NCI-H2227 (cell line): ENCODE data around the gene MEGF11.

ENCODE experiments used
- DNase-seq: peaks from one replicate; lab custom pipeline; 2025; ENCODE audit not compliant: unreplicated experiment; lab: John Stamatoyannopoulos, UW

The MEGF11 gene

DNA sequence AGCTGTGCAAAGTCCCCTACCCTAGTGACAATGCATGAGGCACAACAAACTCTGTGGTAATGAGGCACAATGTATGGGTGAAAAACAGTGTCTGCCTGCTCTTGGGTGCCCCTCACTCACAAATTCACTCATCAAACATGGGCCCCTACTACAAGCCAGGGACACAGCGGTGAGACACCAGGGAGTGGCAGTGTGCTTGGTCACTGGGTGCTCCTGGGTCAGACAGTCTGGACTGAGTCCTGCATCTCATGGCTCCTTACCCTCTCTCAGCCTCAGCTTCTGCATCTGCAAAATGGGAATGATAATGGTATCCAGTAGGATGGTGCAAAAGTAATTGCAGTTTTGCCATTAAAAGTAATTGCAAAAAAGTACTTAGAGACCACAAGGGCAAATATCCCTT is 184.7 kb downstream of the MEGF11 start:
- DNase-seq, result no peak

- DNase-seq, result no peak
Measured at GRCh38 chr15:66067687-66068086, 185.9 kb downstream of the MEGF11 start.

DNA sequence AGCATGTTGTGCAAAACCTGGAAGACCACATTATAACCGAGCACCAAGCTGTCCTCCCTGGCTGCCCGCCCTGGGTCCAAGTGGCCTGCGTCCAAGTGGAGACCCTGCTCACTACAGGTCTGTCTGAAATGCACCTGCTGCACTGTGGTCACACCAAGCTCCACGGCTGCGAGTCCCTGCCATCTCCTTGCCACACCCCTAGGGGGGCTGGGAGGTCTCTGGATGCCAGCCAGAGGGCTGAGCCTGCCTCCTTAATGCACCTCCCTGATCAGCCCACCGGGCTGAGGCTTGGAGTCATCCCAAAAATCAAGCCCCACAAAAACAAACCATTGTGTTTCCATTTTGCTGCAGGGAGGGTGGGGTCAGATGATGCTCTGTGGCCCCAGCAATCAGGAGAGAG is 187.1 kb downstream of the MEGF11 start:
- no peak for DNase-seq

DNA sequence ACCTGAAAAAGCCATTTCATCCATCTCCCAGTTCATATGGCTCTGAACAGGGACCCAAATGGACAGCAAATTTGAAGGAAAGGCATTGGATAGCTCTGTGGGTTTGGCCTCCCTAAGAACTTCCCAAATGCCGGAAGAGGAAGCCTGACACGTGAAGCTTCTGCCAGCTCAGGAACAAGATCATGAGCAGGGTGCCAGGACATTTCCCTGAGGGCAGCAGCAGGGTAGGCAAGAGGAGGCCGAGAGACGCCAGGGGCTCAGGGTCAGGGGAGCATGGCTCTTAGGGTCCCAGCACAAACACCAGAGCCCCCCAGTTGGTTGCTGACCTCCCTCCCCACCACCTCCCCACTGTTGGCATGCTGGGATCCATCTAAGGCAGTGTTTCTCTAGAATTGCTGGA is 187.5 kb downstream of the MEGF11 start:
- no peak for DNase-seq

DNA sequence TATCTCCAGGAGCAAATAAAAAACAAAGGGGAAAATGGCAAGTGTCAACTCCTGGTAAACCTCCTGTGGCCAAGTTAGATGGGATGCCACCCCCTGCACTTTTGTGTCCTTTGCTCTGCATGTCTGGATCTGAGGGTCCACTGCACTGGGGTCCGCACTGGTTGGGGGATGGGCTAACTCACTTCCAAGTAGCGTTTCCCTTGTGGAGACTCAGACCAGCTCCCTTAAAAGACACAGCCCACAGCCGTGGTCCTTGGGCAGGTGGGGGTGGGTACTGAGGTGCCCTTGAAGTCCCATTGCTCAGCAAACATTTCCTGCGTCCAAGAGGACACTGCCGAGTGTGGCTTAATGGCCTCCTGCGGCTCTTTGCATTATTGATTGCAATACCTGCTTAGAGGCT is 188.2 kb downstream of the MEGF11 start:
- DNase-seq, result no peak

- DNase-seq, result no peak
Measured at GRCh38 chr15:66063147-66063546, 190.4 kb downstream of the MEGF11 start.

GRCh38 chr15:66057089-66057488 is 196.5 kb downstream of the MEGF11 start:
- DNase-seq, result no peak

- no peak for DNase-seq
Measured at GRCh38 chr15:66053991-66054390, 199.6 kb downstream of the MEGF11 start.

GRCh38 chr15:66051833-66052232 is 201.7 kb downstream of the MEGF11 start:
- DNase-seq, result no peak

DNA sequence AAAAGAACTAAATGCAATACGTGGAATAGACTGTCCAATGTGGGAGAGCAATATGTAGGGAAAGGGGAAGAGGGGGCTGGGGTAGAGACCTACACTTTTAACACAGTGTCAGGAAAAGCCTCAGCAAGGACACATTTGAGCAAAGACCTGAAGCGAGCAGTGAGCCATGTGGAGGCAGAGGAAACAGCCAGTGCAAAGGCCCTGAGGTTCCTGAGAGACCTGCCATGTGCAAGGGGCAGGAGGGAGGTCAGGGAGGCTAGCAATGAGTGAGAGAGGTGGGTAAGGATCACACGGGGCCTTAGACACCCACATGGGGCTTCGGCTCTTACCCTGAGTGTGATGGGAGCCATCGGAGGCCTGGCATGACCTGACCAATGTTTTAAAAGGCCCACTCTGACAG is 203.3 kb downstream of the MEGF11 start:
- DNase-seq, result no peak

DNA sequence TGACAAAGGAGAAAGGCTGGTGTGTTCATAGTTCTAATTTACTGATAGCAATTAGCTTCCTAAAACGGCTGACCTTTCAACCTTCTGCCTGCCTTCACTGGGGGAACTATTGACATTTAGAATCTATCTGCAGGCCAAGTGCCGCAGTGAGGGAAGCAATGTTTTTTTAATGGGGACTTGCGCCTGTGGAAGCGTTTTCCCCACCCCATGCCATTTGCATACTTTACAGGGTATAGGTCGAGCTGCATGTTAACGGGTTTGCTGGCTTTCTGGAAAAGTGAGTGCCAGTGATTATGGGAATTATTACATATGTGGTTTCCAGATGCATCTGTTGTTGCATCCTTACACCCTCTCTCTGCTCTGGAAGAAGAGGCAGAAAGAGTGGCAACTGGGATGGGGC is 204.2 kb downstream of the MEGF11 start:
- no peak for DNase-seq

DNA sequence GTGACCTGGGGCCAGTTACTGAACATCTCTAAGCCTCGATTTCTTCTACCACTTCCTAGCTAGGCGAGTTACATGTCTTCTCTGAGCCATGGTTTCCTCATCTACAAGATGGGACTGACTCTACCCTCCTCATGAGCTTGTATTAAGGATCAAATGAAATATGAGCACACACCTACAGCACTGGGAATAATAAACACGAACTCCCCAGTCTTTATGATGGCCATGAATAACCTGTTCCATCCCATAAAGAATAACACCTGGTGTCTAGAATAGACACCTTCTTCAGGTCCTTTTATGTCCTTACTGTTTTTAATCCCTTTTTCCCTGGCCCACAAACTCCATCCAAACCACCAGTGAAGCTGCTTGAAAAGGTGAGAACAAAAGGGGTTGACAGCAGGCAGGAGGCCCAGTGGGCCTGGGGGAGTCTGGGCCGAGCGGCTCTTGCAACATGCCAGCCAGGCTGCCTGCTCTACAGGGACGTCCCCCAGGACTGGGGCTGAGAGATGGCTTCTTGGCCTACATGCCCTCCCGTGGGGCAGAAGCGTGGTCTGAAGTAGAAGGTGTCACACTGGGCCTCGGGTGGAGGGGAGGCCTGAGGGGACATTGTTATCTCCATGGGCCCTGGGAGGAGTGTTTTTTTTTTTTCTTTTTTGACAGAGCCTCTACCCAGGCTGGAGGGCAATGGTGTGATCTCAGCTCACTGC is 206.1 kb downstream of the MEGF11 start:
- no peak for DNase-seq

DNA sequence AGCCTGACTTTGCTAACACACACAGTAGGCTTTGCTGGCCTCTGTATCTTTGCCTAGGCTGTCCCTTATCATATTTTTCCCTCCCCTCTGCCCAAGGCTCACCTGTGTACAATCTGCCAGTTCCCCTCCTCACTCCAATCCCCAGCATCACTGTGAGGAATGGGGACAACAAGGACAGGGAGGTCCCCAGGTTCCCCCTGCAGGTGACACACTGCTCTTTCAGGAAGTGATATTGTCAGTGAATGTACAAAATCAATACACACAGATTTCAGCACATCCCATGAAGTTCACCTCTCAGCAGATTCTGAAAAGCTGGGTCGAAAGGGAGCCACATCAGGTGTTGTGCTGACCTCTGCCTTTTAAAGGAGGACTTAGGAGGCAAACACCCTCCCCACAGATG is 206.8 kb downstream of the MEGF11 start:
- DNase-seq, result no peak

DNA sequence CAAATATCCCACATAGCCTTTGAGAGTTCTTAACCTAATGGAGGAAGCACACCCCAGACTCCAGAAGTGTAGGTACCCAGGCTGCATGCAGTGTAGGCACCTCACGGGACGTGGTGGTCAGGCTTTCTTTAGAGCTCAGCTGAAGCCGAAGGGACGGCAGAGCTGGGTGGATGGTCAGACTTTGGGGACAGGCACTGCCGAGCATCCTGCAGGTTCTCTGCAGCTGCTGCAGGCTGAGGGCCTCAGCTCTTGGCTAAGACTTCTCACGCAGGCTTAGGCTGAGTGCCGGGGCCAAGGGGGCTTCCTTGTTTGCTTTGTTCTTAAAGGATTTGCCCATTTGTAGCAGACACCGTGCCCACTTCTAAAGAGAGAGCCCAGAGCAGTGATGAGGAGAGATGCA is 207.2 kb downstream of the MEGF11 start:
- no peak for DNase-seq

DNA sequence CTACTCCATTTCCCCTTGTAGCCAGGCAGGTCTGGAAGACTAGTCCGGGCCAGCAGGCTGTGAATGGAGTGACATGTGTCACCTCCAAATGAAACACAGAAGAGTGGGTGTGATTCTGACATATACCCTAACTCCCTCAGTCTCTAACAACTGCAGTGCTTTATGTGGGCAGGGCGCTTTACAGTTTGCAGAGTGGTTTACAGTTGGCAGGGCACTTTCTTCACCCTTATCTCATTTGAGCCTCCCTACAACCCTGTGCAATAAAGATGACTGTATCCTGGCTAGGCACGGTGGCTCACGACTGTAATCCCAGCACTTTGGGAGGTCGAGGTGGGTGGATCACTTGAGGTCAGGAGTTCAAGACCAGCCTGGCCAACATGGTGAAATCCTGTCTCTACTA is 208.0 kb downstream of the MEGF11 start:
- DNase-seq, result no peak

DNA sequence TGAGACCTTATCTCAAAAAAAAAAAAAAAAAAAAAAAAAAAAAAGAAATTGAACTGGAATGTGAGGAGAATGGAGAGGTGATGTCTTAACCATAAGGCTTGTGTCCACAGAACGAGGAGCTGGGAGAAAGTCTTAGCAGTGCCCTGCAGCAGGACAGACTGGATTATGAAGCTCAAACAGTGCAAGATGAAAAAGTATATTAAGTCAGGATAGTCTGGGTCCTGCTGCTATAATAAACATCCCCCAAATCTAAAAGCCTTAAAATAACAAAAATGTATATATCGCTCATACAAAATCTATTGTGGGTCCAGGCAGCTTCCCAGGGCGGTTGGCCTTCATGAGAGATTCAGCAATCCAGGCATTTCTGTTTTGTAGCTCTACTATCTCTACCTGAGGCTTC is 208.7 kb downstream of the MEGF11 start:
- DNase-seq, result no peak

DNA sequence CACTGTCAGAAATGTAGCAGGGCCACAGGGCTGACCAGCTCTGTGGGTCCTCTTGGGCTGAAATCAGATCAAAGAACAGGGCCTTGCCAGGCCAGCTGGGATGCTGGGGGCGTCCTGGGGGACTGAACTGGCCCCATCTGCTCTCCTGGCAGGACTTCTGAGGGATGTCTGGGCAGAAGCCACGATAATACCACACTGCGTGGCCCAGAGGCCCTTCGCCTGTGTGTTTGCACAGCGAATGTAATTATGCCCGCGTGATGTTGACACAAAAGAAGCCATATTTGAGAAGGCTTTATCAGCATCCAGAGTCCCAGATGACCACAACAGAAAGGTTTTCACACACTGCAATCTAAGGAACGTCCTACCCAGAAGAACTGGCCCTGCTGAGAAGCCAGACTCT is 210.3 kb downstream of the MEGF11 start:
- DNase-seq, result no peak

- DNase-seq, result no peak
Measured at GRCh38 chr15:66042624-66043023, 210.9 kb downstream of the MEGF11 start.

DNA sequence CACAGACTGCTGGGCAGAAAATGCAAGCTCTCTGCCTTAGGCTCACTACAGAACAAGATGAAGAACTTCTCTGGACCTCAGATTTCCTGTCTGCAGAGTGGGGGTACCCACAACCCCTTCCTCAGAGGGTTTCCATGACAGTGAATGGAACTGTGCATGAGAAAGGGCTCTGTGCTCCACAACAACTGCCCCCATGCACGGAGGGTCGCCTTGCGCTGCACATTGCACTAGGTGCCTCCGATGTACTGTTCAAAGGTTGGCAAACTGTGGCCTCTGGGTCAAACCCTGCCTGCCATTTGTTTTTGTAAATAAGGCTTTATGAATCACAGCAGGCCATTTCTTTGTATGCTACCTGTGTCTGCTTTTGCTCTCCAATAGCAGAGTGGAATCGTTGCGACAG is 212.3 kb downstream of the MEGF11 start:
- DNase-seq, result no peak

DNA sequence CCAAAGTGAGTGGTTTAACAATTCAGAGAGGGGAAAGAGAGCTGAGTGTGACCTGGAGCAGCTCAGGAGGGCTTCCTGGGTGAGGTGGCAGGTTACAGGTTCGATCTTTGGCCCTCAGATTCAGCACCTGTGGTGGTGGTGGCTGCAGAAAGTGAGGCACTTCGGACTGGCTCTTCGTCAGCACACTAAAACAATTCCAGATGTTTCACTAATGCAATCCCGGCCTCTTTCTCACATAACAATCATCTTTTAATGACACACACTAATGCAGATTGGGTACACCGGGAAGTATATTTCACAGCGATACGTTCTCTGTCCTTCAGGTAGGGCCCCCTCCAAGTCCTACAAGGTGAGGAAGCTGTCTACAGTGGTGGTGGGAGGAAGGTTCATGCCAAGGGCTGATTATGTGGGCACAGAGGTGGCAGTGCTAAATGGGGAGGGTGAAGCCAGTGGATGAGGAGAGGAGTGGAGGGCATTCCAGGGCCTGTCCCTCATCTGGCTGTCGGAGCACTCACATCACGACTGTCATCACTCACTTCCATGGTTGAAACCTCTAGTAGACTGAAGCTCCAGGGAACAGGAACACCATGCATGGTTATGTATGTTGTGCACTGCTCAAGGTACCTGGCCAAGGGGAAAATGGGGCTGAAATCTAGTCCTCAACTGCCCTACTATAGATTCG is 213.2 kb downstream of the MEGF11 start:
- no peak for DNase-seq

- DNase-seq, result no peak
Measured at GRCh38 chr15:66039117-66039871, 214.3 kb downstream of the MEGF11 start.
